Right renal cortex interstitium (tissue), 3 donors: ENCODE data around the gene PUS10. TPM values are rescaled to one million over a fixed set of nuclear protein-coding genes. Genes with fewer than 3 reads are reported as not detected.
"Not testable (repeated sequence)": the region's sequence is repeated elsewhere in the genome, so short reads cannot be mapped to it uniquely, and the experiment has no call there.

Experiments
- DNase-seq, 3 donors: peaks; one replicate each; pipeline ENCODE4 v3.0.0-alpha.2; 2013; ENCODE audit warnings: low read depth in 3 of 3, low spot score in 2 of 3
- polyA plus RNA-seq, 3 donors: library from polyadenylated mRNA; unstranded; fragments of 120-200 nt; gene quantifications; one replicate each; pipeline ENCODE4 v1.2.1, GENCODE V29; 2013; ENCODE audit not compliant: insufficient read length in 3 of 3

PUS10 gene
- polyA plus RNA-seq, 3 donors = 10.6 to 13.1 (median 11.9) TPM

GRCh38 chr2:60938301-60938700 is 79.8 kb downstream of the PUS10 start:
- DNase-seq = no peak

- no peak for DNase-seq
These were observed 81.3 kb downstream of the PUS10 start for GRCh38 chr2:60936757-60937156.

- no peak for DNase-seq
These were observed 83.8 kb downstream of the PUS10 start for GRCh38 chr2:60934165-60934722.

GRCh38 chr2:60932954-60933353 is 85.1 kb downstream of the PUS10 start:
- DNase-seq = no peak

GRCh38 chr2:60932061-60932460 is 86.0 kb downstream of the PUS10 start:
- not testable (repeated sequence) for DNase-seq

- no peak for DNase-seq
These were observed 91.1 kb downstream of the PUS10 start for GRCh38 chr2:60926741-60927552.

GRCh38 chr2:60925994-60926740 is 91.9 kb downstream of the PUS10 start:
- DNase-seq = no peak

GRCh38 chr2:60907329-60907728 is 110.7 kb downstream of the PUS10 start:
- no peak for DNase-seq

- no peak for DNase-seq
These were observed 111.7 kb downstream of the PUS10 start for GRCh38 chr2:60906395-60906794.

- DNase-seq = not testable (repeated sequence)
These were observed 112.2 kb downstream of the PUS10 start for GRCh38 chr2:60905867-60906266.

- DNase-seq = not testable (repeated sequence)
These were observed 116.8 kb downstream of the PUS10 start for GRCh38 chr2:60901296-60901695.

GRCh38 chr2:60899892-60900249 is 118.2 kb downstream of the PUS10 start:
- no peak for DNase-seq

GRCh38 chr2:60899230-60899891 is 118.7 kb downstream of the PUS10 start:
- no peak for DNase-seq

GRCh38 chr2:60898567-60898966 is 119.5 kb downstream of the PUS10 start:
- no peak for DNase-seq

Other genes starting within 250 kb of the PUS10 start
- gene REL, start 136.7 kb downstream of the PUS10 start, polyA plus RNA-seq = 1 to 10 TPM; 7.4 to 8.2 (median 8.1) TPM
- 10 to 100 TPM; 28.2 to 29.7 (median 29.0) TPM for gene PEX13, start 535 bp downstream of the PUS10 start, polyA plus RNA-seq
- gene SANBR, start 47.6 kb upstream of the PUS10 start, polyA plus RNA-seq = 10 to 100 TPM in 2 of 3 donors, 1 to 10 TPM in 1; 9.8 to 13.4 (median 10.5) TPM
- gene C2orf74, start 143.9 kb upstream of the PUS10 start, polyA plus RNA-seq = 10 to 100 TPM; 39.6 to 60.0 (median 57.0) TPM